ENCODE measurements around the gene PTPN6.
A peak's percentile ranks its signal among the peaks of the same experiment; 100 is the strongest.

Gene PTPN6

GRCh38 chr12:6923003-6923732 lies 28.0 kb upstream of the PTPN6 start:
- no peak for DNase-seq (ENCODE audit: low read depth in 2 of 2)

- no peak for DNase-seq (ENCODE audit: low read depth in 2 of 2)
Measured at GRCh38 chr12:6923851-6924250, 27.3 kb upstream of the PTPN6 start.

DNA sequence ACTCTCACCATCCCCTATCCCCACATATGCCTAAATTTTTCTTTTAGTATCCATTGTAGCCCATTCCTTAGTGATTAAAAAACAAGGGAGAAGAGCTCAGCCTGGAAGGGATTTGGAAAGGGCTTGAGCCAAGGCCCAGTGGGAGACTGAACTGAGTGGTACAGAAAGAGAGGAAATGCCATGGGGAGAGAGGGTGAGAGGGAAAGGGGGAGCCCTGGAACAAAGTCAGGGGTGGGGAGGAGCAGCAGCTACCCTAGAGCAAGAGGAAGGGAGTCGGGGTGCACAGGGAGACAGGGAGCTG lies 26.0 kb upstream of the PTPN6 start:
- DNase-seq (ENCODE audit: low read depth in 2 of 2) = no peak

- no peak for DNase-seq (ENCODE audit: low read depth in 2 of 2)
Measured at GRCh38 chr12:6925540-6926279, 25.4 kb upstream of the PTPN6 start.

- DNase-seq (ENCODE audit: low read depth in 2 of 2) = no peak
Measured at GRCh38 chr12:6927379-6928021, 23.7 kb upstream of the PTPN6 start, which contains the start of gene ATN1. Gene ATN1 (plus strand): TSS chr12:6927959. CDS start chr12:6934002, 6,043 bp downstream.

- DNase-seq (ENCODE audit: low read depth in 2 of 2) = no peak
Measured at GRCh38 chr12:6928022-6928702, 23.0 kb upstream of the PTPN6 start.

- DNase-seq (ENCODE audit: low read depth in 2 of 2) = no peak
Measured at GRCh38 chr12:6928703-6929407, 22.3 kb upstream of the PTPN6 start.

GRCh38 chr12:6929466-6930452 lies 21.4 kb upstream of the PTPN6 start:
- no peak for DNase-seq (ENCODE audit: low read depth in 2 of 2)

DNA sequence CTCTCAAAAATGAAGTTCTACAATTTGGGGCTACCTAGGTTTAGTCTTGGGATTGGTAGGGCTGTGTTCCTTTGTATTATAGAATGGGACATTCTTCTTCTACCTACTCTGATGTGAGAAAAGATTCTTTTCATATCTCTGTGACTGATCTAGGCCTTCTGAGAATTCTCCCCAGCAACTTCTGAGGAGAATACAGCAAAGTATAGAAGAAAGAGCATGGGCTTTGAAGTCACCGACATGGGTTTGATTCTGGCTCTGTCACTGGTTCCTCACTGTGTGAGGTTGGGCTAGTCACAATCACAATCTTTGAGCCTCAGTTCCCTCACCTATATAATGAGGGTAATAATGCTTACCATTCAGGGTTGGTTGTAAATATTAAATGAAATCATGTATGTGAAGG lies 18.4 kb upstream of the PTPN6 start:
- no peak for DNase-seq (ENCODE audit: low read depth in 2 of 2)

GRCh38 chr12:6934110-6934509 lies 17.0 kb upstream of the PTPN6 start:
- DNase-seq (ENCODE audit: low read depth in 2 of 2) = no peak

DNA sequence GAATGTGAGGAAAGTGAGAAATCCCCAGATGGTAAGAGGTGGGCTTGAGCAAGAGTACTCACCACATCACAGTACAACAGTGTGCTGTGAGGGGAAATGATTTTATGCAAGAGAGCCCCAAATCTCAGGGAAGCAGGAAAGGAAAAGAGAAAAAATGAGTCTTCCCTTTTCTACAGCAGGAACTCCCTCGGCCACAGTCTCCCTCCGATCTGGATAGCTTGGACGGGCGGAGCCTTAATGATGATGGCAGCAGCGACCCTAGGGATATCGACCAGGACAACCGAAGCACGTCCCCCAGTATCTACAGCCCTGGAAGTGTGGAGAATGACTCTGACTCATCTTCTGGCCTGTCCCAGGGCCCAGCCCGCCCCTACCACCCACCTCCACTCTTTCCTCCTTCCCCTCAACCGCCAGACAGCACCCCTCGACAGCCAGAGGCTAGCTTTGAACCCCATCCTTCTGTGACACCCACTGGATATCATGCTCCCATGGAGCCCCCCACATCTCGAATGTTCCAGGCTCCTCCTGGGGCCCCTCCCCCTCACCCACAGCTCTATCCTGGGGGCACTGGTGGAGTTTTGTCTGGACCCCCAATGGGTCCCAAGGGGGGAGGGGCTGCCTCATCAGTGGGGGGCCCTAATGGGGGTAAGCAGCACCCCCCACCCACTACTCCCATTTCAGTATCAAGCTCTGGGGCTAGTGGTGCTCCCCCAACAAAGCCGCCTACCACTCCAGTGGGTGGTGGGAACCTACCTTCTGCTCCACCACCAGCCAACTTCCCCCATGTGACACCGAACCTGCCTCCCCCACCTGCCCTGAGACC lies 15.6 kb upstream of the PTPN6 start:
- no peak for DNase-seq (ENCODE audit: low read depth in 2 of 2)

DNA sequence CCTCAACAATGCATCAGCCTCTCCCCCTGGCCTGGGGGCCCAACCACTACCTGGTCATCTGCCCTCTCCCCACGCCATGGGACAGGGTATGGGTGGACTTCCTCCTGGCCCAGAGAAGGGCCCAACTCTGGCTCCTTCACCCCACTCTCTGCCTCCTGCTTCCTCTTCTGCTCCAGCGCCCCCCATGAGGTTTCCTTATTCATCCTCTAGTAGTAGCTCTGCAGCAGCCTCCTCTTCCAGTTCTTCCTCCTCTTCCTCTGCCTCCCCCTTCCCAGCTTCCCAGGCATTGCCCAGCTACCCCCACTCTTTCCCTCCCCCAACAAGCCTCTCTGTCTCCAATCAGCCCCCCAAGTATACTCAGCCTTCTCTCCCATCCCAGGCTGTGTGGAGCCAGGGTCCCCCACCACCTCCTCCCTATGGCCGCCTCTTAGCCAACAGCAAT lies 14.9 kb upstream of the PTPN6 start:
- no peak for DNase-seq (ENCODE audit: low read depth in 2 of 2)

- no peak for DNase-seq (ENCODE audit: low read depth in 2 of 2)
Measured at GRCh38 chr12:6936636-6937480, 14.3 kb upstream of the PTPN6 start.

- DNase-seq (ENCODE audit: low read depth in 2 of 2) = peak; percentile 86 to 92
Measured at GRCh38 chr12:6937481-6938352, 13.4 kb upstream of the PTPN6 start.

- DNase-seq (ENCODE audit: low read depth in 2 of 2) = no peak
Measured at GRCh38 chr12:6938353-6939190, 12.6 kb upstream of the PTPN6 start.

DNA sequence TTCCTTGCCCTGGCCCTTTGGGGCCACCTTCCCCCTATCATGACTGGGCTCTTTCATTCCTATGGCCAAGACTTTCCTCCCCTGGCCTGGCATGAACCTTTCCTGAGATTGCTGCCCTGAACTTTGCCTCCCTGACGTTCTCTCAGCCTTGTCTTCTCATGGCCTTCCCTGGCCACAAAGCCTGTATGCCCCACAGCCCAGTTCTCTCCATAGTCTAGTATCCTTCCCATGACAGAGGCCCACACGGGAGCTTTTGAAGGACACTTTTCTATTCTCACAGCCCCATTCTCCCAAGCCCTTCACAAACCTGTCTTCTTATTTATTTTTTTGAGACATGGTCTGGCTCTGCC lies 12.0 kb upstream of the PTPN6 start:
- no peak for DNase-seq (ENCODE audit: low read depth in 2 of 2)

DNA sequence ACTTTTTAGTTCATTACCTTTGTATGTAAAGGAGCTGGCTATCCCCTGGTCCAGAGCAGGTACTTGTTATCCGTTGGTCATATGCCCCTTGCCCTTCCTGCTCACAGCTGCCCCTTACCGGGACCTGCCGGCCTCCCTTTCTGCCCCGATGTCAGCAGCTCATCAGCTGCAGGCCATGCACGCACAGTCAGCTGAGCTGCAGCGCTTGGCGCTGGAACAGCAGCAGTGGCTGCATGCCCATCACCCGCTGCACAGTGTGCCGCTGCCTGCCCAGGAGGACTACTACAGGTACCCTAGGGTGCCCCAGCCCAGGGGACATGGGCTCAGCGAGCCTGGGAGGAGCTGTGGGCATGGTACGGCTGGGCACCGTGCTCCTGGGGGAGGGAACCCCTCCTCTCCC lies 9.9 kb upstream of the PTPN6 start:
- no peak for DNase-seq (ENCODE audit: low read depth in 2 of 2)
